B cell (primary cell): ENCODE measurements around the gene SCARB1.

Experiments used
- EZH2 ChIP-seq: IDR thresholded peaks from 2 replicates; pipeline ENCODE4 v1.6.1; 2012; ENCODE audit warnings: borderline replicate concordance, low read depth, mild to moderate bottlenecking, moderate library complexity, low read length; ENCODE audit not compliant: insufficient read depth, poor library complexity, severe bottlenecking
- TF ChIP-seq, protein P1 (sequence below): fragments of 200-600 bp; IDR thresholded peaks from one replicate; pipeline ENCODE4 v1.8.0; 2022; ENCODE audit warnings: antibody characterized with exemption, mild to moderate bottlenecking

DNA sequence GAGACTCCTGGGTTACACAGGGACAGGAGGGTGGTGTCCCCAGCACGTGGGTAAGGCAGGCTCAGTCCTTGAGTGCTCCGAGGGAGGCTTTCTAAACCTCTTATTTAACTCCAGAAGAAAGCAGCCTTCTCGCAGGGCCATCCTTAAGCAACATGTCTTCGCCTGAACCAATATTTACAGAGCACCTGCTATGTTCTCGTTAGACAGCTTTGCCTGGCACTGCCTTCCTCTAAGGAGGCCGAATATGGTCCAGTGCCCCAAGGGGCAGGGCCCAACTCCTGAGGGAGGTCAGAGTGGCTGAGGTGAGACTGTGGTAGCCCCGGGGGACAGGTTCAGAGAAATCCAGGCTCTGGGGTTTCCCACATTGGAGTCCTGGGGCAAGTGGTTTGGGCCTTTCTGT, 2.1 kb upstream of the SCARB1 start:
- TF ChIP-seq, protein P1, sequence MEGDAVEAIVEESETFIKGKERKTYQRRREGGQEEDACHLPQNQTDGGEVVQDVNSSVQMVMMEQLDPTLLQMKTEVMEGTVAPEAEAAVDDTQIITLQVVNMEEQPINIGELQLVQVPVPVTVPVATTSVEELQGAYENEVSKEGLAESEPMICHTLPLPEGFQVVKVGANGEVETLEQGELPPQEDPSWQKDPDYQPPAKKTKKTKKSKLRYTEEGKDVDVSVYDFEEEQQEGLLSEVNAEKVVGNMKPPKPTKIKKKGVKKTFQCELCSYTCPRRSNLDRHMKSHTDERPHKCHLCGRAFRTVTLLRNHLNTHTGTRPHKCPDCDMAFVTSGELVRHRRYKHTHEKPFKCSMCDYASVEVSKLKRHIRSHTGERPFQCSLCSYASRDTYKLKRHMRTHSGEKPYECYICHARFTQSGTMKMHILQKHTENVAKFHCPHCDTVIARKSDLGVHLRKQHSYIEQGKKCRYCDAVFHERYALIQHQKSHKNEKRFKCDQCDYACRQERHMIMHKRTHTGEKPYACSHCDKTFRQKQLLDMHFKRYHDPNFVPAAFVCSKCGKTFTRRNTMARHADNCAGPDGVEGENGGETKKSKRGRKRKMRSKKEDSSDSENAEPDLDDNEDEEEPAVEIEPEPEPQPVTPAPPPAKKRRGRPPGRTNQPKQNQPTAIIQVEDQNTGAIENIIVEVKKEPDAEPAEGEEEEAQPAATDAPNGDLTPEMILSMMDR = no peak
- no peak for TF ChIP-seq EZH2
